Ovary (tissue), 9 donors: ENCODE results near the gene DMWD. TPM values are rescaled to one million over a fixed set of nuclear protein-coding genes. Genes with fewer than 3 reads are reported as not detected.

Experiments used
- DNase-seq, 5 donors: peaks; one replicate each; pipeline ENCODE4 v3.0.0-alpha.2; 2019 to 2020
- H3K27ac ChIP-seq, 2 donors: fragments of 200-600 bp; one replicate each; pipeline versions ENCODE4 v1.5.1 to v1.8.0; 2019 to 2022
- H3K27me3 ChIP-seq: fragments of 200-600 bp; one replicate; pipeline ENCODE4 v1.8.0; 2022
- H3K36me3 ChIP-seq: fragments of 200-600 bp; sonication (generic); one replicate; pipeline ENCODE4 v1.5.1; 2019
- H3K4me1 ChIP-seq: one replicate; pipeline ENCODE4 v1.8.1; 2013; ENCODE audit warnings: mild to moderate bottlenecking, moderate library complexity; ENCODE audit not compliant: insufficient read depth
- H3K4me3 ChIP-seq: fragments of 200-600 bp; sonication (generic); one replicate; pipeline ENCODE4 v1.5.1; 2017
- H3K9me3 ChIP-seq, 2 donors: fragments of 200-600 bp in 1 of 2; sonication (generic) in 1 of 2; one replicate each; pipeline versions ENCODE4 v1.5.1 to v1.8.1; 2013 to 2019; ENCODE audit warnings: mild to moderate bottlenecking in 1 of 2, moderate library complexity in 1 of 2
- CTCF ChIP-seq, 3 donors: fragments of 450-650 bp in 2 of 3; fragments of 200-600 bp in 1 of 3; IDR thresholded peaks; one replicate each; pipeline versions ENCODE4 v1.5.1 to v1.8.0; 2016 to 2022; ENCODE audit warnings: antibody characterized with exemption in 3 of 3, mild to moderate bottlenecking in 1 of 3
- EP300 ChIP-seq: sonication (generic); formaldehyde crosslinking; IDR thresholded peaks from one replicate; pipeline ENCODE4 v1.6.1; 2017; ENCODE audit warnings: antibody characterized with exemption
- POLR2A ChIP-seq: fragments of 450-650 bp; IDR thresholded peaks from one replicate; pipeline ENCODE4 v1.6.1; 2017; ENCODE audit warnings: antibody characterized with exemption, mild to moderate bottlenecking, moderate library complexity
- WGBS, 3 donors: extraction: QIAGEN DNeasy Blood & Tissue Kit in 1 of 3; methylation state at CpG; one replicate each; pipeline versions ENCODE4 v1.1.5 to v1.1.7; 2013 to 2017; 5-methylcytosine and 5-hydroxymethylcytosine counted together
- intact Hi-C, 4 donors: fragments of 100-400 bp; cut with DNase I; formaldehyde crosslinking; loops; one replicate each; pipeline versions ENCODE4 v1.11.0 to v1.15.1; 2022 to 2023
- polyA plus RNA-seq, 2 donors: library from polyadenylated mRNA; stranded (reverse); fragments of 200-250 nt in 1 of 2; fragments of 350-450 nt in 1 of 2; fragmentation: Illumina TruSeq in 1 of 2; extraction: RNeasy Lipid Tissue Mini Kit (QIAGEN cat#74804) in 1 of 2; gene quantifications; one replicate each; pipeline ENCODE4 v1.2.3, GENCODE V29; 2013 to 2014
- total RNA-seq, 7 donors: library from RNA; depleted of rRNA in 2 of 7; stranded (reverse); fragments of >200 nt in 2 of 7; fragmentation: NEBNext Ultra II Directional in 3 of 7; extraction: Animal tissue kit (Norgen Biotek cat#: 25700) in 3 of 7; gene quantifications; one replicate each; pipeline versions ENCODE4 v1.1.0 to v1.2.4, GENCODE V29; 2016 to 2023
- donor health status: DM: no; HTN: no; CAD: no; lungs with moderate emphysema.
- donor health status: DM: no; HTN: no; CAD: no.
- donor health status: Bipolar disorder and iron deficiency.
- donor health status: DM: yes; HTN: yes; CAD: no.
- donor health status: DM: no; HTN: no; CAD: no.
- donor health status: DM: yes; HTN: yes; CAD: no.

Gene DMWD
- total and polyA plus RNA-seq, 9 donors, result 11.4 to 85.4 (median 54.9) TPM

GRCh38 chr19:45790942-45791341 is 1.7 kb downstream of the DMWD start:
- no peaks in the 10 kb centered on the region for H3K9me3 ChIP-seq
- intact Hi-C loops, result no loop called here
- peaks cover 6% of the 10 kb centered on the region for H3K4me1 ChIP-seq
- H3K27ac ChIP-seq, result no peak overlapping the region
- H3K36me3 ChIP-seq, result no peaks in the 10 kb centered on the region
- H3K4me3 ChIP-seq, result no peak overlapping the region
- 82 to 87% (median 87%) methylated on average over 8 of the region's 8 CpGs for WGBS, 3 donors
- no peaks in the 10 kb centered on the region for H3K27me3 ChIP-seq
- TF ChIP-seq CTCF (IDR thresholded peaks at IDR 0.05) (no peak), POLR2A (no peak), EP300 (no peak)
- no peak for DNase-seq

- WGBS, 3 donors, result 79 to 81% (median 81%) methylated on average over 15 of the region's 15 CpGs
- TF ChIP-seq POLR2A, result no peak
- TF ChIP-seq EP300, result no peak
- no peak for TF ChIP-seq CTCF (IDR thresholded peaks at IDR 0.05)
- Histone ChIP-seq H3K4me3 (no peak overlapping the region), H3K9me3 (no peaks in the 10 kb centered on the region), H3K36me3 (no peaks in the 10 kb centered on the region), H3K4me1 (peaks cover 6% of the 10 kb centered on the region), H3K27ac (no peak overlapping the region), H3K27me3 (no peaks in the 10 kb centered on the region)
- DNase-seq, result no peak
- intact Hi-C loops, result no loop called here
Observed at GRCh38 chr19:45789035-45789786, 3.4 kb downstream of the DMWD start.

- no peak for TF ChIP-seq CTCF (IDR thresholded peaks at IDR 0.05)
- TF ChIP-seq POLR2A, result no peak
- no peak for TF ChIP-seq EP300
- Histone ChIP-seq H3K4me3 (no peak overlapping the region), H3K9me3 (no peaks in the 10 kb centered on the region), H3K36me3 (no peaks in the 10 kb centered on the region), H3K27me3 (no peaks in the 10 kb centered on the region), H3K27ac (no peak overlapping the region), H3K4me1 (peaks cover 7% of the 10 kb centered on the region)
- 91% methylated on average over 21 of the region's 21 CpGs for WGBS, 3 donors
- intact Hi-C loops, result no loop called here
- DNase-seq, result no peak
Observed at GRCh38 chr19:45786533-45786894, 6.1 kb downstream of the DMWD start.

- Histone ChIP-seq H3K27me3 (no peaks in the 10 kb centered on the region), H3K4me1 (peaks cover 5% of the 10 kb centered on the region), H3K9me3 (no peaks in the 10 kb centered on the region), H3K36me3 (no peaks in the 10 kb centered on the region), H3K27ac (no peak overlapping the region), H3K4me3 (no peak overlapping the region)
- DNase-seq, result peak in 2 of 5 donors; percentile 37 to 50
- no peak for TF ChIP-seq EP300
- TF ChIP-seq POLR2A, result no peak
- TF ChIP-seq CTCF (IDR thresholded peaks at IDR 0.05), result no peak
- WGBS, 3 donors, result 87 to 94% (median 87%) methylated on average over 57 of the region's 57 CpGs
- intact Hi-C loops, result no loop called here
Observed at GRCh38 chr19:45785781-45786532, 6.7 kb downstream of the DMWD start.
